Kidney glomerular epithelial cell (primary cell): ENCODE data around the gene TIMM13.
"Not testable (repeated sequence)": the region's sequence is repeated elsewhere in the genome, so short reads cannot be mapped to it uniquely, and the experiment has no call there.

Source experiments
- DNase-seq: peaks from one replicate; lab custom pipeline; 2025; lab: John Stamatoyannopoulos, UW

TIMM13 gene

GRCh38 chr19:2427429-2428320 is at the start of gene TIMM13:
Gene TIMM13 (minus strand): TSS chr19:2427586. CDS start chr19:2427533, 53 bp downstream.
- peak; percentile 87 for DNase-seq

GRCh38 chr19:2476451-2477140 is 49.2 kb upstream of the TIMM13 start:
- peak; percentile 32 for DNase-seq

DNA sequence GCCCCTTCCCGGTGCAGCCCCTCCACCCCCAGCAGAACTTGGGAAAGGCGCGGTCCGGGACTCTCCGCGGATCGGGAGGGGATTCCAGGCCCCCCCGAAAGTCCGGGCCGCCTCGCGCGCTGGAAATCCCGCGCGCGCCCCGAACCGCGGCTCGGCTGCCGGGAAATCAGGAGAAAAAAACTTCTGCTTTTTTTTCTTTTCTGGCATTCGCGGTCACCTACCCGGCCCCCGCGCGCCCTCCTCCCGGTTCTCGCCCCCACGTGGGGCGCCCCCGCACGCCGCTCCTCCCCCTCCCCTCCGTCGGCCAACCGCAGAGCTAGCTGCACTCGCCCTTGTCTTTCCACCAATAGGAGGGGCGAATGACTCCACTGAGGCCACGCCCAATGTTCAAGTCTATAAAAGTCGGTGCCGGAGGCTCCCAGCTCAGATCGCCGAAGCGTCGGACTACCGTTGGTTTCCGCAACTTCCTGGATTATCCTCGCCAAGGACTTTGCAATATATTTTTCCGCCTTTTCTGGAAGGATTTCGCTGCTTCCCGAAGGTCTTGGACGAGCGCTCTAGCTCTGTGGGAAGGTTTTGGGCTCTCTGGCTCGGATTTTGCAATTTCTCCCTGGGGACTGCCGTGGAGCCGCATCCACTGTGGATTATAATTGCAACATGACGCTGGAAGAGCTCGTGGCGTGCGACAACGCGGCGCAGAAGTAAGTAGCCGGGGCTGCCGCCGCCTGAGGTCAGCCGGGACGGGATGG is 48.5 kb upstream of the TIMM13 start, which contains the start of gene GADD45B:
Gene GADD45B, plus strand, starts transcription at position 426 of the 749 bp plus-strand sequence. Its CDS starts 232 bp downstream, at position 658.
- peak; percentile 95 for DNase-seq

DNA sequence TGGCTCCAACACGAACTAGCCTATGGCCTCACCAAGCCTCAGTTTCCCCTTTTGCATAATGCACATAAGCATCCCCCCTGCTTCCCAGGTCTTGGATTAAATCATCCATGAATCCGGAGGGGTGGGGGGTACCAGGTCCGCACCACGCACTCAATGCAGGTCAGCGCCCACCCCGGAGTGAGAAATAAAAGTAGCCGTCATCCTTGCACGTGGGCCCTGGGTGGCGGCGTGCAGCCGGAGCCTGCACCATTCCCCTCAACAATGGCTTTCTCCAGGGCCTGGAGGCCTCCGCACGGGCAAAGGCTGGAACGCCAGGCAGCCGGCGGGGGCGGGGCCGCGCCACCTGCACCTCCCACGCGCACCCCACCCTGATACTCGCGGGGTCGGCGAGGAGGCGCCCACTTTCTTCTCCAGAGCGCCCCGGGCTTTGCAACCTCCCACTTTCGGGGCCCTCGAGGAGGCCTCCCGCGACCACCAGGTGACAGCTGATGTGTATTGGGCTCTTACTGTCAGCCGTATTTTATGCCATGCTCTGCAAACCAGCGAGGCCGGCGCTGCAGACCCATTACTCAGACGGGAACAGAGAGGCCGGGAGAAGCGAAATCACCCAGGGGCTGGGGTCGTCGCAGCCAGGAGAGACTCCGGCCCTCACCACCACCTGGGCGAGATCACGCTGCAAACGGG is 47.8 kb upstream of the TIMM13 start:
- peak; percentile 32 for DNase-seq

GRCh38 chr19:2474232-2475017 is 47.0 kb upstream of the TIMM13 start:
- peak; percentile 74 for DNase-seq

DNA sequence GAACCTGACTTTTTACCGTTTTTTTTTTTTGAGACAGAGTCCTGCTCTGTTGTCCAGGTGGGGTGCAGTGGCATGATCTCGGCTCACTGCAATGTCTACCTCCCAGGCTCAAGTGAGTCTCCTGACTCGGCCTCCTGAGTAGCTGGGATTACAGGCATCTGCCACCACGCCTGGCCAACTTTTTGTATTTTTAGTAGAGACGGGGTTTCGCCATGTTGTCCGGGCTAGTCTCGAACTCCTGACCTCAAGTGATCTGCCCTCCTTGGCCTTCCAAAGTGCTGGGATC is 42.5 kb upstream of the TIMM13 start:
- not testable (repeated sequence) for DNase-seq

DNA sequence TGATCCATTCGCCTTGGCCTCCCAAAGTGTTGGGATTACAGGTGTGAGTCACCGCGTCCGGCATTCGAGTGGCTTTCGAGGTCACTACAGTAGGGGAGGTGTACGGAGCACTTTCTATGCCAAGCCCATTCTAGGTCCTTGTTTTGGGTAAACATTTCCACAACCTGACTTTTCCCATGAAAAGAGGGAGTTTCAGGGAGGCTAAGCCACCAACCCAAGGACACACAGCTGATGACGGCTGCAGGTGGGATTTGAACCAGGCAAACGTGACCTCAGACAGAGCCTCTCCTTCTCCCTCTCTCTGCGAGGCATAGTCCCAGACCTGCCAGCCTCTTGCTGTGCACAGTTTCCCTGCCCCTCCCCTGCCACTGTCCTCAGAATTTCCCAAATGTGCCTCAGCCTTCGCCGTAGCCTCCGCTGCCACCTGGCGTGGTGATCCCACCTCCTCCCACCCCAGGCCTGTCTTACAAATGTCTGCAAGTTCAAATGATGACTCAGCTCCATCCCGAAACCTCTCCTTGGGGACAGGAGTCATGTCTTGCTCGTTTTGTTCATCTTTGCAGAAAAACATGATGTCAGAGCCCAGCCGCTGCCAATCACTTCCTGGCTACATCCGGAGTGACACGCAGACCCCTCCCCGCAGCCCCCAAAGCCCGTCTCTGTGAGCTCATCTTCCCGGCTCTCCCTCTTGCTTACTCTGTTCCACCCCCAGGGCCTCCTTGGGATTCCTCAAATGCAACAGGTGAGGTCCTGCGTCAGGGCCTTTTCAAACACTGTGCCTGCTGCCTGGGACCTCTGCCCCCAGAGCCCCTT is 41.9 kb upstream of the TIMM13 start:
- peak; percentile 40 for DNase-seq

GRCh38 chr19:2468596-2468995 is 41.2 kb upstream of the TIMM13 start:
- DNase-seq, result no peak

DNA sequence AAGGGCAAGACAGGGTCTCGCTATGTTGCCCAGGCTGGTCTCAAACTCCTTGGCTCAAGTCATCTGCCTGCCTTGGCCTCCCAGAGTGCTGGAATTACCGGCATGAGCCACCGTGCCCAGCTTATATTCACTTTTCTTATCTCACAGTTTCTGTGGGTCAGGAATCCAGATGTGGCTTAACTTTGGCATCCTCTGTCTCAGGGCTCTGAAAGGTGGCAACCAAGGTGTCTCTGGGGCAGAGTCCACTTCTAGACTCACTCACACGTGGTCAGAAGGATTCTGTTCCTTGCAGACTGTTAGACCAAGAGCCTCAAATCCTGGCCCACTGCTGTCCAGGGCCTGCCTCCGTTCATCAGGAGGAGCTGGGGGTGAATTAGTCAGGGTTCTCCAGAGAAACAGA is 37.0 kb upstream of the TIMM13 start:
- DNase-seq, result no peak

DNA sequence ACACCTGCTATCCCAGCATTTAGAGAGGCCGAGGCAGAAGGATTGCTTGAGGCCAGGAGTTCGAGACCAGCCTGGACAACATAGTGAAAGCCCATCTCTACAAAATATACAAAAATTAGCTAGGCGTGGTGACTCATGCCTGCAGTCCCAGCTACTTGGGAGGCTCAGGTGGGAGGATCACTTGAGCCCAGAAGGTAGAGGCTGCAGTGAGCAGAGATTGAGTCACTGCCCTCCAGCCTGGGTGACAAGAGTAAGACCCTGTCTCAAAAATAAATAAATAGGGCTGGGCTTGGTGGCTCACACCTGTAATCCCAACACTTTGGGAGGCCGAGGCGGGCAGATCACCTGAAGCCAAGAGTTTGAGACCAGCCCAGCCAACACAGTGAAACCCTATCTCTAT is 36.3 kb upstream of the TIMM13 start:
- DNase-seq, result not testable (repeated sequence)

- peak; percentile 63 for DNase-seq
Observed at GRCh38 chr19:2462635-2463421, 35.4 kb upstream of the TIMM13 start.

- DNase-seq, result peak; percentile 9
Observed at GRCh38 chr19:2461751-2462634, 34.6 kb upstream of the TIMM13 start.

GRCh38 chr19:2460245-2460644 is 32.9 kb upstream of the TIMM13 start:
- DNase-seq, result no peak

GRCh38 chr19:2458776-2459175 is 31.4 kb upstream of the TIMM13 start:
- not testable (repeated sequence) for DNase-seq

GRCh38 chr19:2458054-2458453 is 30.7 kb upstream of the TIMM13 start:
- no peak for DNase-seq

DNA sequence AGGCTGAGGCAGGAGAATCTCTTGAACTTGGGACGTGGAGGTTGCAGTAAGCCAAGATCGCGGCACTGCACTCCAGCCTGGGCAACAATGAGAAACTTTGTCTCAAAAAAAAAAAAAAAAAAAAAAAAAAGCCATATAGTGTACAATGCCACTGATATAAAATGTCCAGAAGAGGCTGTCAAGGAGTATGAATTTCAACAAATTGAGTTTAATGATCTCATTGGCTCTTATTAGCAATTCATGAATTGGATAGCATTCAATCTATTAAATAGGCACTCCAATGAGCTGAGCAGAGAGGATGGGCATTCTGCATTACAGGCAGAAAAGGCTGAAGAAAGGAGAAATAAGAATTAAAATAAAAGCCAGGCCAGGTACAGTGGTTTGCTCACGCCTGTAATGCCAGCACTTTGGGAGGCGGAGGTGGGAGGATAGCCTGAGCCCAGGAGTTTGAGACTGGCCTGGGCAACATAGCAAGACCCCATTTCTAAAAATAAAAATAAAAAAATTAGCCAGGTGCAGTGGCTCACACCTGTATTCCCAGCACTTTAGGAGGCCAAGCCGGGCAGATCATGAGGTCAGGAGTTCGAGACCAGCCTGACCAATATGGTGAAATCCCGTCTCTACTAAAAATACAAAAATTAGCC is 30.1 kb upstream of the TIMM13 start:
- no peak for DNase-seq

DNA sequence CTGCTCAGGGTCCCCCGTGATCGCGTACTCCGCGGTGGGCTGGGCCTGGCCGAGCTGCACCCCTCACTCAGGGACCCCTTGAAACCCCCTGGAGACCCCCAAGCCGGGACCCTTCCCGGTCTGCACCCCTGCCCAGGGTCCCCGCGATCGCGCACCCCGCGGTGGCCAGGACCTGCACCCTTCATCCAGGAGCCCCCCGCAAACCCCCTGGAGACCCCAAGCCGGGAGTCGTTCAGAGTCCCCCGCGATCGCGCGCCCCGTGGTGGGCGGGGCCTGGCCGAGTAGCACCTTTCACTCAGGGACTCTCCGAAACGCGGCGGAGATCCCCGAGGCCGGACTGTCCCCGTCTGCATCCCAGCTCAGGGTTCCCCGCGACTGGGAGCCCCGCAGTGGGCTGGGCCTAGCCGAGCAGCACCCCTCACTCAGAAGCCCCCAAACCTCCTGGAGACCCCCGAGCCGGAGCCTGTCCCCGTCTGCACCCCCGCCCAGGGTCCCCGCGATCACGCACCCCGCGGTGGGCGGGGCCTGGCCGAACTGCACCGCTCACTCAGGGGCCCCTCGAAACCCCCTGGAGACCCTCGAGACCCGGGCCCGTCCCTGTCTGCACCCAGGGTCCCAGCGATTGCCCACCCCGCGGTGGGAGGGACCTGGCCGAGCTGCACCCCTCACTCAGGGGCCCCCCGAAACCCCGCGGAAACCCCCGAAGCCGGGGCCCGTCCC is 28.6 kb upstream of the TIMM13 start:
- no peak for DNase-seq
